ENCODE results near the gene FCHSD2.
"Not testable (repeated sequence)": the region's sequence is repeated elsewhere in the genome, so short reads cannot be mapped to it uniquely, and the experiment has no call there.

- not testable (repeated sequence) for TF ChIP-seq EZH2 (IDR thresholded peaks at IDR 0.05; ENCODE audit: insufficient read depth, poor library complexity, severe bottlenecking); EZH2phosphoT487 (IDR thresholded peaks at IDR 0.05; ENCODE audit: insufficient read depth, low read depth)
Measured at GRCh38 chr11:72909558-72910388, 232.3 kb downstream of the FCHSD2 start.

Measured in GM23248 (cell line).